ENCODE measurements around the gene DAPK1.

DAPK1 gene

GRCh38 chr9:87530716-87531115 lies 33.0 kb downstream of the DAPK1 start:
- Histone ChIP-seq H3K27ac (ENCODE audit: low read length) (no peak overlapping the region), H2AFZ (ENCODE audit: low read depth, low read length) (no peak overlapping the region), H3K4me3 (ENCODE audit: low read depth in 1 of 2, low read length in 2 of 2) (no peak overlapping the region), H3K4me1 (ENCODE audit: insufficient read depth, low read length) (no peaks in the 10 kb centered on the region), H3K27me3 (ENCODE audit: insufficient read depth, low read length, poor library complexity) (no peaks in the 10 kb centered on the region), H3K9me3 (ENCODE audit: insufficient read depth, low read length, severe bottlenecking) (no peaks in the 10 kb centered on the region), H3K4me2 (ENCODE audit: insufficient read depth, low read length) (no peak overlapping the region), H4K20me1 (ENCODE audit: insufficient read depth, low read length) (no peaks in the 10 kb centered on the region), H3K9ac (ENCODE audit: low read depth, low read length) (no peak overlapping the region), H3K36me3 (ENCODE audit: insufficient read depth, low read length) (no peaks in the 10 kb centered on the region), H3K79me2 (ENCODE audit: insufficient read depth, low read length) (no peaks in the 10 kb centered on the region)
- TF ChIP-seq EZH2 (IDR thresholded peaks at IDR 0.05; ENCODE audit: borderline replicate concordance, low read depth, low read length, severe bottlenecking): no peak
- no peak for TF ChIP-seq CTCF (IDR thresholded peaks at IDR 0.05; ENCODE audit: borderline replicate concordance, extremely low read depth, low read length, poor library complexity, severe bottlenecking)
- no peak for ATAC-seq (ENCODE audit: insufficient read depth, low read depth)
- no peak for DNase-seq

DNA sequence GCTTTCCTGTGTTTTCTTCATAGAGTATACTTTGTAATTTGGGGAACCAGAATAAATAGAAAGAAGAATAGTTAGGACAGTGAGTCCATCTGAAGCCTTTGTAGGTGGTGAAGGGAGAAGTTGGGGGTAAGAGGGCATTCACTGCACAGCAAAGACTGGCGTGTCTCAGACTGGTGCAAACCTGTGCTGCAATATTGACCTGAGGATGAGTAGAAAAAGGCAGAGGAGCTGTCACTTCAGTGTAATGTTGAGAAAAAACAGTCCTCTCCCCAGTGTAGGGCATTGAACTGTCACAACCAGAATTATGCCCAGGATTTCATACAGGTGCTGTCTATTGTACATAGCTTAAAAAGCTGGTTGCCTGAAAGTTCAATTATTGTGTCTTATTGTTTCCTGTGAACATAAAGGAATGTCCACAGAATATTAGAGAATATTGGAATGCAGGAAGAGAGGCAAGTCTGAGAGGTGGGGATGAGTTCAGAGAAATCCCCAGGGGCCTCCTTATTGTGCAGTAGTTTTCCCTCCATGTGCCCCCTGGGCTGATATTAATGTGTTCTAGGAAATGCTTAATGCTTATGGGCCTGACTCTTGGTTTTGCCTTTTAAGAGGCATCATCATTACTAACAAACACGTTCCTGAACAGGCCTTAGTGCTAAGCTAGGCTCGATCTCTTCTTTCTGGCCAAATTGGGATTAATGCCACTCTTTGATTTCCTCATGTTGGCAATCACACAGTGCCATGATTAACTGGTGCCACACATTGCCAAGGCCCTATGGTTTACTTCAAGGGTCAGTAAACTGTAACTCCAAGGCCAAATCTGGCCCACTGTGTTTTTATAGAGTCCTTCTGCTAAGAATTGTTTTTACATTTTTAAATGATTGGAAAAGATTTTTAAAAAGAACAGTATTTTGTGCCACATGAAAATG lies 34.0 kb downstream of the DAPK1 start:
- Histone ChIP-seq H3K4me2 (ENCODE audit: insufficient read depth, low read length) (no peak overlapping the region), H3K36me3 (ENCODE audit: insufficient read depth, low read length) (no peaks in the 10 kb centered on the region), H3K9ac (ENCODE audit: low read depth, low read length) (no peak overlapping the region), H3K27ac (ENCODE audit: low read length) (no peak overlapping the region), H2AFZ (ENCODE audit: low read depth, low read length) (no peak overlapping the region), H3K4me3 (ENCODE audit: low read depth in 1 of 2, low read length in 2 of 2) (no peak overlapping the region), H3K79me2 (ENCODE audit: insufficient read depth, low read length) (no peaks in the 10 kb centered on the region), H3K4me1 (ENCODE audit: insufficient read depth, low read length) (no peaks in the 10 kb centered on the region), H4K20me1 (ENCODE audit: insufficient read depth, low read length) (no peaks in the 10 kb centered on the region), H3K9me3 (ENCODE audit: insufficient read depth, low read length, severe bottlenecking) (no peaks in the 10 kb centered on the region), H3K27me3 (ENCODE audit: insufficient read depth, low read length, poor library complexity) (no peaks in the 10 kb centered on the region)
- ATAC-seq (ENCODE audit: insufficient read depth, low read depth) (no peak), DNase-seq (no peak)
- TF ChIP-seq CTCF (IDR thresholded peaks at IDR 0.05; ENCODE audit: borderline replicate concordance, extremely low read depth, low read length, poor library complexity, severe bottlenecking) (no peak), EZH2 (IDR thresholded peaks at IDR 0.05; ENCODE audit: borderline replicate concordance, low read depth, low read length, severe bottlenecking) (no peak)

GRCh38 chr9:87533271-87533670 lies 35.6 kb downstream of the DAPK1 start:
- ATAC-seq (ENCODE audit: insufficient read depth, low read depth): no peak
- Histone ChIP-seq H3K79me2 (ENCODE audit: insufficient read depth, low read length) (no peaks in the 10 kb centered on the region), H3K9ac (ENCODE audit: low read depth, low read length) (no peak overlapping the region), H3K4me2 (ENCODE audit: insufficient read depth, low read length) (no peak overlapping the region), H3K4me1 (ENCODE audit: insufficient read depth, low read length) (no peaks in the 10 kb centered on the region), H3K27ac (ENCODE audit: low read length) (no peak overlapping the region), H3K36me3 (ENCODE audit: insufficient read depth, low read length) (no peaks in the 10 kb centered on the region), H2AFZ (ENCODE audit: low read depth, low read length) (no peak overlapping the region), H3K9me3 (ENCODE audit: insufficient read depth, low read length, severe bottlenecking) (no peaks in the 10 kb centered on the region), H4K20me1 (ENCODE audit: insufficient read depth, low read length) (no peaks in the 10 kb centered on the region), H3K4me3 (ENCODE audit: low read depth in 1 of 2, low read length in 2 of 2) (no peak overlapping the region), H3K27me3 (ENCODE audit: insufficient read depth, low read length, poor library complexity) (no peaks in the 10 kb centered on the region)
- DNase-seq: no peak
- no peak for TF ChIP-seq EZH2 (IDR thresholded peaks at IDR 0.05; ENCODE audit: borderline replicate concordance, low read depth, low read length, severe bottlenecking)
- TF ChIP-seq CTCF (IDR thresholded peaks at IDR 0.05; ENCODE audit: borderline replicate concordance, extremely low read depth, low read length, poor library complexity, severe bottlenecking): no peak

All from DND-41 (cell line).